Right lobe of liver (tissue), 6 donors: ENCODE data around the gene LRRTM4. TPM values are rescaled to one million over a fixed set of nuclear protein-coding genes. Genes with fewer than 3 reads are reported as not detected.

Source experiments
- ATAC-seq, 4 donors: fragments of 200-7000 bp; cut with Tn5 transposase; one replicate each; pipeline ENCODE4 v1.9.1; 2020; ENCODE audit warnings: mild to moderate bottlenecking in 4 of 4, moderate library complexity in 4 of 4
- DNase-seq, 3 donors: peaks; one replicate each; pipeline ENCODE4 v3.0.0-alpha.2; 2020
- H3K27ac ChIP-seq, 3 donors: fragments of 200-600 bp; one replicate each; pipeline ENCODE4 v1.8.0; 2022
- H3K27me3 ChIP-seq, 2 donors: fragments of 200-600 bp; one replicate each; pipeline ENCODE4 v1.8.0; 2022
- H3K36me3 ChIP-seq, 4 donors: fragments of 200-600 bp; sonication (generic) in 1 of 4; one replicate each; pipeline versions ENCODE4 v1.5.1 to v1.8.0; 2017 to 2022; ENCODE audit warnings: control low read depth in 1 of 4
- H3K4me1 ChIP-seq, 4 donors: fragments of 200-600 bp; sonication (generic) in 1 of 4; one replicate each; pipeline versions ENCODE4 v1.5.1 to v1.8.0; 2017 to 2022; ENCODE audit warnings: control low read depth in 1 of 4
- H3K4me3 ChIP-seq, 3 donors: fragments of 200-600 bp; one replicate each; pipeline ENCODE4 v1.8.0; 2022
- H3K9me3 ChIP-seq, 4 donors: fragments of 200-600 bp; sonication (generic) in 1 of 4; one replicate each; pipeline versions ENCODE4 v1.5.1 to v1.8.0; 2017 to 2022; ENCODE audit warnings: control low read depth in 1 of 4
- CTCF ChIP-seq, 4 donors: fragments of 200-600 bp in 3 of 4; fragments of 450-650 bp in 1 of 4; IDR thresholded peaks; one replicate each; pipeline versions ENCODE4 v1.5.1 to v1.8.0; 2016 to 2022; ENCODE audit warnings: antibody characterized with exemption in 4 of 4, mild to moderate bottlenecking in 2 of 4
- POLR2A ChIP-seq: fragments of 450-650 bp; IDR thresholded peaks from one replicate; pipeline ENCODE4 v1.6.1; 2017; ENCODE audit warnings: antibody characterized with exemption, mild to moderate bottlenecking
- WGBS: methylation state at CpG from one replicate; pipeline ENCODE4 v1.1.6; 2018; ENCODE audit warnings: low coverage, low lambda C conversion rate; ENCODE audit not compliant: insufficient coverage; ENCODE audit errors: missing lambda C conversion rate; 5-methylcytosine and 5-hydroxymethylcytosine counted together
- intact Hi-C, 2 donors: fragments of 100-400 bp; cut with DNase I; formaldehyde crosslinking; loops; one replicate each; pipeline versions ENCODE4 v1.11.2 to v1.14.1; 2022
- total RNA-seq, 6 experiments: library from RNA; depleted of rRNA in 2 of 6; stranded (reverse); fragments of >200 nt in 2 of 6; fragmentation: NEBNext Ultra II Directional in 3 of 6; extraction: Animal tissue kit (Norgen Biotek cat#: 25700) in 3 of 6; gene quantifications; one replicate each; pipeline versions ENCODE4 v1.1.0 to v1.2.4, GENCODE V29; 2016 to 2023
- donor health status: DM: no; HTN: yes; CAD: no.
- donor health status: DM: no; HTN: no; CAD: no.
- donor health status: DM: no; HTN: no; CAD: no.
- donor health status: DM: no; HTN: yes; CAD: no.
- donor health status: DM: no; HTN: yes; CAD: no.

Gene LRRTM4
- total RNA-seq, 6 experiments from 2014 or later, result 0.09 to 0.10 (median 0.09) TPM; not detected in 3

GRCh38 chr2:77294474-77294873 lies 227.7 kb downstream of the LRRTM4 start:
- 28% methylated on average over 2 of the region's 2 CpGs for WGBS
- Histone ChIP-seq H3K4me1 (no peaks in the 10 kb centered on the region), H3K27ac (no peak overlapping the region), H3K4me3 (no peak overlapping the region), H3K9me3 (no peaks in the 10 kb centered on the region), H3K27me3 (no peaks in the 10 kb centered on the region), H3K36me3 (no peaks in the 10 kb centered on the region)
- no peak for TF ChIP-seq CTCF (IDR thresholded peaks at IDR 0.05)
- no peak for TF ChIP-seq POLR2A
- ATAC-seq (no peak), DNase-seq (no peak)
- intact Hi-C loops, result no loop called here

- intact Hi-C loops, result no loop called here
- WGBS, result 20% methylated on average over 1 of the region's 1 CpG
- Histone ChIP-seq H3K9me3 (no peaks in the 10 kb centered on the region), H3K4me3 (no peak overlapping the region), H3K27me3 (no peaks in the 10 kb centered on the region), H3K27ac (no peak overlapping the region), H3K4me1 (no peaks in the 10 kb centered on the region), H3K36me3 (no peaks in the 10 kb centered on the region)
- ATAC-seq, result no peak
- no peak for TF ChIP-seq POLR2A
- no peak for TF ChIP-seq CTCF (IDR thresholded peaks at IDR 0.05)
- no peak for DNase-seq
Observed at GRCh38 chr2:77284353-77284752, 237.8 kb downstream of the LRRTM4 start.

- WGBS, result 83% methylated on average over 1 of the region's 5 CpGs
Observed at GRCh38 chr2:77271262-77271661, 250.9 kb downstream of the LRRTM4 start.

GRCh38 chr2:77270433-77270832 lies 251.7 kb downstream of the LRRTM4 start:
- Histone ChIP-seq H3K9me3 (no peaks in the 10 kb centered on the region), H3K4me1 (no peaks in the 10 kb centered on the region), H3K27me3 (no peaks in the 10 kb centered on the region), H3K36me3 (no peaks in the 10 kb centered on the region), H3K27ac (no peak overlapping the region), H3K4me3 (no peak overlapping the region)
- intact Hi-C loops, result no loop called here
- DNase-seq (no peak), ATAC-seq (peak in 1 of 4 donors; percentile 76)
- 56% methylated on average over 3 of the region's 3 CpGs for WGBS
- TF ChIP-seq POLR2A, result no peak
- no peak for TF ChIP-seq CTCF (IDR thresholded peaks at IDR 0.05)

More at GRCh38 chr2:77271262-77271661, 250.9 kb downstream of the LRRTM4 start:
- H3K27me3 ChIP-seq, result no peaks in the 10 kb centered on the region
- no peak overlapping the region for H3K4me3 ChIP-seq
- H3K27ac ChIP-seq, result no peak overlapping the region
- ATAC-seq (no peak), DNase-seq (no peak)
- intact Hi-C loops, result no loop called here
- H3K9me3 ChIP-seq, result no peaks in the 10 kb centered on the region
- no peak for TF ChIP-seq POLR2A
- TF ChIP-seq CTCF (IDR thresholded peaks at IDR 0.05), result no peak
- no peaks in the 10 kb centered on the region for H3K4me1 ChIP-seq
- no peaks in the 10 kb centered on the region for H3K36me3 ChIP-seq

GRCh38 chr2:77268626-77269025 lies 253.6 kb downstream of the LRRTM4 start:
- DNase-seq, result no peak
- no peak overlapping the region for H3K27ac ChIP-seq
- H3K4me1 ChIP-seq, result no peaks in the 10 kb centered on the region
- TF ChIP-seq POLR2A, result no peak
- TF ChIP-seq CTCF (IDR thresholded peaks at IDR 0.05), result no peak
- 70% methylated on average over 3 of the region's 3 CpGs for WGBS
- no peaks in the 10 kb centered on the region for H3K27me3 ChIP-seq
- H3K9me3 ChIP-seq, result no peaks in the 10 kb centered on the region
- H3K4me3 ChIP-seq, result no peak overlapping the region
- no peak for ATAC-seq
- intact Hi-C loops, result no loop called here
- H3K36me3 ChIP-seq, result no peaks in the 10 kb centered on the region
